Chondrocyte (in vitro differentiated cells): ENCODE measurements around the gene CCNF. TPM values are rescaled to one million over a fixed set of nuclear protein-coding genes. Genes with fewer than 3 reads are reported as not detected.

Experiments
- DNase-seq: peaks from one replicate; pipeline ENCODE4 v3.0.0; 2021; ENCODE audit warnings: mixed read lengths, low spot score
- H3K27ac Mint-ChIP-seq: one replicate; pipeline ENCODE4 v1.8.0; 2021; ENCODE audit warnings: mild to moderate bottlenecking, moderate library complexity, mixed read lengths; ENCODE audit not compliant: unreplicated experiment
- H3K27me3 Mint-ChIP-seq: 2 replicates; pipeline ENCODE4 v1.8.0; 2021; ENCODE audit warnings: low read depth, mixed read lengths
- H3K36me3 Mint-ChIP-seq: 2 replicates; pipeline ENCODE4 v1.8.0; 2021; ENCODE audit warnings: low read depth, mixed read lengths
- H3K4me1 Mint-ChIP-seq: 2 replicates; pipeline ENCODE4 v1.8.0; 2021; ENCODE audit warnings: low read depth, mild to moderate bottlenecking, mixed read lengths
- H3K4me3 Mint-ChIP-seq: one replicate; pipeline ENCODE4 v1.8.0; 2021; ENCODE audit warnings: mild to moderate bottlenecking, moderate library complexity, mixed read lengths; ENCODE audit not compliant: unreplicated experiment
- H3K9me3 Mint-ChIP-seq: 2 replicates; pipeline ENCODE4 v1.8.0; 2021; ENCODE audit warnings: low read depth, mixed read lengths
- CTCF ChIP-seq: fragments of 200-600 bp; sonication (generic); IDR thresholded peaks from 2 replicates; pipeline ENCODE4 v1.5.0; 2021; ENCODE audit warnings: antibody characterized with exemption, mild to moderate bottlenecking, moderate library complexity
- total RNA-seq: library from RNA; stranded (reverse); gene quantifications from 3 replicates; pipeline ENCODE4 v1.2.1, GENCODE V29; 2021

The CCNF gene
- total RNA-seq, 1 donor from 2014 or later: 7.6 TPM

GRCh38 chr16:2473446-2473926 is 44.2 kb downstream of the CCNF start:
- no peaks in the 10 kb centered on the region for H3K27me3 Mint-ChIP-seq
- DNase-seq: peak; percentile 87
- no peak overlapping the region for H3K27ac Mint-ChIP-seq
- H3K4me3 Mint-ChIP-seq: peak overlapping the region; percentile 60
- H3K4me1 Mint-ChIP-seq: peaks cover 37% of the 10 kb centered on the region
- no peaks in the 10 kb centered on the region for H3K9me3 Mint-ChIP-seq
- TF ChIP-seq CTCF: no peak
- H3K36me3 Mint-ChIP-seq: no peaks in the 10 kb centered on the region

GRCh38 chr16:2473999-2474876 is 45.0 kb downstream of the CCNF start:
- peak overlapping the region; percentile 80 for H3K27ac Mint-ChIP-seq
- no peaks in the 10 kb centered on the region for H3K27me3 Mint-ChIP-seq
- peak; percentile 89 for DNase-seq
- peaks cover 31% of the 10 kb centered on the region for H3K4me1 Mint-ChIP-seq
- H3K9me3 Mint-ChIP-seq: no peaks in the 10 kb centered on the region
- TF ChIP-seq CTCF: peak; percentile 72
- H3K36me3 Mint-ChIP-seq: no peaks in the 10 kb centered on the region
- peak overlapping the region; percentile 72 for H3K4me3 Mint-ChIP-seq

DNA sequence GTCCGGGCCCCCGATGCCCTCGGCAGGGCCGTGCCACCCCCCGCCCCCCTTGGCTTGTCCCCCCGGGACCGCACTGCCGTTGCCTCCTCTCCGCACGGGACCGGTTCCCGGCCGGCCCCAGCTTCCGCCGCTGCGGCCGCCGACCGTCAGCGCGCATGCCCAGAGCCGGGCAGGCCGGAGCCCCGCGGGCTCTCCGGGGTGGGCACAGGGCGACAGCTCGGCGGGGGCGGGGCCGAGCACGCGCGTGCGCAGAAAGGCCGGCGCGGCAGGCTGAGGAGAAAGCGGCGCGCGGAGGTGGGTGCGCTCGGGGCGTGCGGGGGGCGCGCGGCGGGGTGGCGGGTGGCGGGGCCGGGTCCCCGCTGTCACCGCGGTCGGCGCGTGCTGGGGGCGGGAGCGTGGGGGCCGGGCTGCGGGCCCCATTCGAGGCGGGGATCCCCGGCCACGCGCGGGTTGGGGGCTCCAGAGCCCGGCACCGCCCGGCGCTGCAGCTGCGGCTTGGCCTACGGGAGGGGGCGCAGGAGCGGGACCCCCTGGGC is 45.7 kb downstream of the CCNF start, which contains the start of gene TBC1D24:
Gene TBC1D24, plus strand, starts transcription at position 251 of the 536 bp plus-strand sequence. CDS start 21,022 bp downstream, outside the sequence.
- H3K27ac Mint-ChIP-seq: peak within 1 kb of the TSS; percentile 80
- DNase-seq: no peak
- H3K9me3 Mint-ChIP-seq: no peaks in the 10 kb centered on the region
- peaks cover 24% of the 10 kb centered on the region for H3K4me1 Mint-ChIP-seq
- no peak for TF ChIP-seq CTCF
- no peaks in the 10 kb centered on the region for H3K27me3 Mint-ChIP-seq
- peak within 1 kb of the TSS; percentile 72 for H3K4me3 Mint-ChIP-seq
- no peaks in the 10 kb centered on the region for H3K36me3 Mint-ChIP-seq

DNA sequence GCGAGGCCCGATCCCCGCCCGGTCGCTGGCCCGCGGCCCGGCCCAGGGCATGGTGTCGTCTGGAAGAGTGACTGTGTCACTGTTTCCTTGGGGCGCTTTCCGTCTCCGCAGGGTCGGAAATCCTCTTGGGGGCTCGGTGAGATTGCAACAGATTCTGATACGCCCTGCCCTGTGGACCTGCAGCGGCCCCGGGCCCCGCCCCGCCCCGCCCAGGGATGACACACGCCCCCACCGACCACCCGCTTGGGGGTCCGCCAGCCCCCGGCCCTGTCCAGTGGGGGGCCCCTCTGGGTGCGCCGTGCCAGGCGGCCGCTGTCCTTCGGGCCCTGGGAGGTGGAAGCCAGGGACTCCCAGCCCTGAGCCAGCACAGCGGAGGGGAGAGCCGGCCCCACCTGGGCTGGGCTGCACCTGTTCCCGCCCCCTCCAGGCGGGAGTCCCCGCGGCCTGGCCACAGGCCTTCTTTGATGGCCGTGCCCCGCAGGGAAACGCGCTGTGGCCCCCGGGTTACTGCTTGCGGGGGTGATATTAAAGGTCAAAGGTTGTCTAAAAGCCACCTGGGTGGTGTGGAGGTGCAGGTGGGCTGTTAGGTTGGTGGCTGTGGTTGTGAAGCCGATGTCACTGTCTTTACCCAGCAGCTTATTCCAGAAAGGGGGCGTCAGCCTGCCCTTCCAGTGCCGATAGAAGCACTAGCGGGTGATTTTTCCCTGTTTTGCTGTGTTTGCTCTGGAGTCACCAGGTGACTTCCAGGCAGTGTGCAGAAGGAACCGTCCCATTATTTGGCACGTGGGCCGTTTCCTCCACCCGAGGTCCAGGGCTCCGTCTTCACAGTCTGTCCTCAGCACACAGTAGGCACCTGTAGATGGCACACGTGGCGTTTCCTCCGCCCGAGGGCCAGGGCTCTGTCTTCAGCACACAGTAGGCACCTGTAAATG is 46.4 kb downstream of the CCNF start:
- Mint-ChIP-seq H3K9me3 (no peaks in the 10 kb centered on the region), H3K4me3 (peak overlapping the region; percentile 58), H3K27ac (no peak overlapping the region), H3K4me1 (peaks cover 23% of the 10 kb centered on the region), H3K36me3 (no peaks in the 10 kb centered on the region), H3K27me3 (no peaks in the 10 kb centered on the region)
- no peak for TF ChIP-seq CTCF
- DNase-seq: no peak

DNA sequence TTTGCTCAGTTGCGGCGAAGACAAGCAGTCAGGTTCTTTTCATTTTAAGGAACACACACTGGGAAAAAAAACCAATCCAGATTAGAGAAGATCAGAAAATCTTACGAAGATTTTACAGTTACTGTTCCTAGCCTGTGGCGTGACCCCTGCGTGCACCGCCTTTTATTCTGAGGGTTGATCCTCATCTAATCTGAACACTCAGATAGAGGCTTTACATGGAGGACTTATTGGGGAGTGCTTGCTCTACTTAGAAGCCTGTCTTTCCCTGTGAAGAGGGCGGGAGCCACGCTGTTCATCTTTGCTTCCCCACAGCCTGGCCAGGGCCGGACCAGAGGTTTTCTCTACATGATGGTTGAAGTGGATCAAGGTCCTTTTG is 47.1 kb downstream of the CCNF start:
- DNase-seq: no peak
- H3K9me3 Mint-ChIP-seq: no peaks in the 10 kb centered on the region
- no peaks in the 10 kb centered on the region for H3K27me3 Mint-ChIP-seq
- H3K36me3 Mint-ChIP-seq: no peaks in the 10 kb centered on the region
- peak overlapping the region; percentile 58 for H3K4me3 Mint-ChIP-seq
- H3K4me1 Mint-ChIP-seq: peaks cover 23% of the 10 kb centered on the region
- no peak overlapping the region for H3K27ac Mint-ChIP-seq
- TF ChIP-seq CTCF: no peak
